HEK293 (cell line): ENCODE results near the gene CD2AP.

Experiments
- CTCF ChIA-PET: fragments of 350-600 bp; formaldehyde crosslinking; extraction: SDS; loops from one replicate; lab custom pipeline; 2021; ENCODE audit warnings: antibody characterized with exemption; lab: Yijun Ruan, JAX
- POLR2A ChIA-PET: fragments of 300-600 bp; formaldehyde crosslinking; extraction: SDS; loops from one replicate; lab custom pipeline; 2020; ENCODE audit warnings: antibody characterized with exemption, inconsistent platforms; lab: Yijun Ruan, JAX
- H3K27ac ChIP-seq: fragments of 200-500 bp; sonication (Bioruptor generic); 2 replicates; pipeline ENCODE4 v1.5.1; 2014; ENCODE audit warnings: low read depth, low read length, control low read depth, inconsistent platforms; ENCODE audit errors: extremely low read depth
- H3K36me3 ChIP-seq, 2 experiments: fragments of 200-500 bp in 1 of 2; sonication (Bioruptor generic) in 1 of 2; 1 replicate in 1 of 2; 2 replicates in 1 of 2; pipeline ENCODE4 v1.5.1; 2014 to 2017; ENCODE audit warnings: inconsistent platforms in 2 of 2, low read length in 2 of 2; ENCODE audit not compliant: control insufficient read depth in 2 of 2, insufficient read depth in 1 of 2
- H3K4me1 ChIP-seq: fragments of 200-500 bp; sonication (Bioruptor generic); 2 replicates; pipeline ENCODE4 v1.5.1; 2014; ENCODE audit warnings: mild to moderate bottlenecking, low read length, inconsistent platforms; ENCODE audit not compliant: control insufficient read depth, insufficient read depth
- H3K4me3 ChIP-seq: 2 replicates; pipeline ENCODE4 v1.5.1; 2011; ENCODE audit warnings: low read depth, mild to moderate bottlenecking, control low read depth, low read length, moderate library complexity
- H3K9me3 ChIP-seq: fragments of 200-500 bp; sonication (Bioruptor generic); 2 replicates; pipeline ENCODE4 v1.5.1; 2014; ENCODE audit warnings: low read depth, low read length, inconsistent platforms; ENCODE audit not compliant: control insufficient read depth, insufficient read depth
- HOXA7 ChIP-seq: sonication (generic); formaldehyde crosslinking; IDR thresholded peaks from 2 replicates; pipeline ENCODE4 v1.8.1; 2022; ENCODE audit warnings: missing genetic modification reagents, borderline replicate concordance
- PRDM1 ChIP-seq: fragments of 450-650 bp; formaldehyde crosslinking; IDR thresholded peaks from 2 replicates; pipeline ENCODE4; 2016; ENCODE audit warnings: missing biosample characterization, missing genetic modification characterization
- SP3 ChIP-seq: fragments of 450-650 bp; formaldehyde crosslinking; IDR thresholded peaks from 2 replicates; pipeline ENCODE4 v1.5.1; 2016; ENCODE audit warnings: missing biosample characterization, missing genetic modification characterization
- WT1 ChIP-seq: fragments of 450-650 bp; formaldehyde crosslinking; IDR thresholded peaks from 2 replicates; pipeline ENCODE4 v1.5.1; 2016; ENCODE audit warnings: missing biosample characterization, missing genetic modification characterization
- ZIC2 ChIP-seq: fragments of 450-650 bp; formaldehyde crosslinking; IDR thresholded peaks from 2 replicates; pipeline ENCODE4 v1.5.1; 2016; ENCODE audit warnings: missing biosample characterization, missing genetic modification characterization
- ZNF112 ChIP-seq: fragments of 450-650 bp; formaldehyde crosslinking; IDR thresholded peaks from 2 replicates; pipeline ENCODE4 v1.5.0; 2017; ENCODE audit warnings: missing biosample characterization, missing genetic modification characterization
- ZNF132 ChIP-seq: fragments of 450-650 bp; formaldehyde crosslinking; IDR thresholded peaks from 2 replicates; pipeline ENCODE4 v1.5.1; 2017; ENCODE audit warnings: missing biosample characterization, missing genetic modification characterization, borderline replicate concordance
- ZNF292 ChIP-seq: fragments of 450-650 bp; formaldehyde crosslinking; IDR thresholded peaks from 2 replicates; pipeline ENCODE4 v1.5.1; 2016; ENCODE audit warnings: low read depth, missing biosample characterization, missing genetic modification characterization, borderline replicate concordance
- ZNF302 ChIP-seq: fragments of 450-650 bp; formaldehyde crosslinking; IDR thresholded peaks from 2 replicates; pipeline ENCODE4 v1.5.1; 2016; ENCODE audit warnings: missing biosample characterization, missing genetic modification characterization, low read depth
- ZNF555 ChIP-seq: fragments of 450-650 bp; formaldehyde crosslinking; conservative IDR thresholded peaks from 2 replicates; pipeline ENCODE4 v1.5.1; 2017; ENCODE audit warnings: missing biosample characterization, mild to moderate bottlenecking, missing genetic modification characterization, inconsistent platforms
- ZNF701 ChIP-seq: fragments of 450-650 bp; formaldehyde crosslinking; IDR thresholded peaks from 2 replicates; pipeline ENCODE4 v1.5.1; 2016; ENCODE audit warnings: missing biosample characterization, missing genetic modification characterization
- ZNF785 ChIP-seq: fragments of 450-650 bp; formaldehyde crosslinking; IDR thresholded peaks from 2 replicates; pipeline ENCODE4 v1.5.1; 2016; ENCODE audit warnings: missing biosample characterization, missing genetic modification characterization
- TF ChIP-seq, protein P1 (sequence below): fragments of 450-650 bp; formaldehyde crosslinking; IDR thresholded peaks from 2 replicates; pipeline ENCODE4 v1.5.1; 2017; ENCODE audit warnings: missing biosample characterization, missing genetic modification characterization
- TF ChIP-seq, protein P2 (sequence below): fragments of 450-650 bp; formaldehyde crosslinking; IDR thresholded peaks from 2 replicates; pipeline ENCODE4 v1.5.1; 2016; ENCODE audit warnings: missing biosample characterization, missing genetic modification characterization
- TF ChIP-seq, protein P3 (sequence below): fragments of 450-650 bp; formaldehyde crosslinking; IDR thresholded peaks from 2 replicates; pipeline ENCODE4 v1.5.1; 2016; ENCODE audit warnings: missing biosample characterization, missing genetic modification characterization
- TF ChIP-seq, protein P4 (sequence below): fragments of 450-650 bp; formaldehyde crosslinking; IDR thresholded peaks from 2 replicates; pipeline ENCODE4 v1.5.1; 2016; ENCODE audit warnings: missing biosample characterization, missing genetic modification characterization, borderline replicate concordance
- TF ChIP-seq, protein P5 (sequence below): fragments of 450-650 bp; formaldehyde crosslinking; IDR thresholded peaks from 2 replicates; pipeline ENCODE4 v1.5.1; 2016; ENCODE audit warnings: missing biosample characterization, missing genetic modification characterization
- TF ChIP-seq, protein P6 (sequence below): fragments of 450-650 bp; formaldehyde crosslinking; IDR thresholded peaks from 2 replicates; pipeline ENCODE4 v1.5.1; 2016; ENCODE audit warnings: missing biosample characterization, missing genetic modification characterization

CD2AP gene

DNA sequence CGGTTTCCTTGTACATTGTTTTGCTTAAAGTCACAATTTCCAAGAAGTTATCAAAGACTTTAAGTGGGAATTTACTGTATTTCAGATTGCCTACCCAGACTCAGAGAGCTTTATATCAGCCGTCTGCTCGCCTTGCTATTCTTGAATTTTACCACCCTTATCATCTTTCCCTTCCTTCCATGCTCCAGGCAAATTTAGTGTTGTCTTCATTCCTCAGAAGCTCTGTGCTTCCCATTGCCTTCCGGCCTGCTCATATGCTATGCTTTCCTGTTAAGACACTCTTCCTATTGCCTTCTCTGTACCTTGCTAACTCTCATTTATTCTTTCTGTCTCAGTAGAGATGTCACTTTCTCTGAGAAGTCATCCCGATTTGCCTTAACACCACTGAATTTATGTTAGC is 52.1 kb downstream of the CD2AP start:
- Histone ChIP-seq H3K27ac (no peak overlapping the region), H3K4me3 (no peak overlapping the region), H3K36me3 (peaks cover 0 to 7% of the 10 kb centered on the region in 2 experiments; a peak in 2 of 3 replicates), H3K9me3 (no peaks in the 10 kb centered on the region), H3K4me1 (peaks cover 14% of the 10 kb centered on the region)
- ChIA-PET POLR2A (no interaction called here), CTCF (interaction anchor here (0.6 kb wide), 1 partner anchor 368 kb away, joined by 3 read pairs; no protein-coding TSS in a partner anchor)
- TF ChIP-seq, protein P1, sequence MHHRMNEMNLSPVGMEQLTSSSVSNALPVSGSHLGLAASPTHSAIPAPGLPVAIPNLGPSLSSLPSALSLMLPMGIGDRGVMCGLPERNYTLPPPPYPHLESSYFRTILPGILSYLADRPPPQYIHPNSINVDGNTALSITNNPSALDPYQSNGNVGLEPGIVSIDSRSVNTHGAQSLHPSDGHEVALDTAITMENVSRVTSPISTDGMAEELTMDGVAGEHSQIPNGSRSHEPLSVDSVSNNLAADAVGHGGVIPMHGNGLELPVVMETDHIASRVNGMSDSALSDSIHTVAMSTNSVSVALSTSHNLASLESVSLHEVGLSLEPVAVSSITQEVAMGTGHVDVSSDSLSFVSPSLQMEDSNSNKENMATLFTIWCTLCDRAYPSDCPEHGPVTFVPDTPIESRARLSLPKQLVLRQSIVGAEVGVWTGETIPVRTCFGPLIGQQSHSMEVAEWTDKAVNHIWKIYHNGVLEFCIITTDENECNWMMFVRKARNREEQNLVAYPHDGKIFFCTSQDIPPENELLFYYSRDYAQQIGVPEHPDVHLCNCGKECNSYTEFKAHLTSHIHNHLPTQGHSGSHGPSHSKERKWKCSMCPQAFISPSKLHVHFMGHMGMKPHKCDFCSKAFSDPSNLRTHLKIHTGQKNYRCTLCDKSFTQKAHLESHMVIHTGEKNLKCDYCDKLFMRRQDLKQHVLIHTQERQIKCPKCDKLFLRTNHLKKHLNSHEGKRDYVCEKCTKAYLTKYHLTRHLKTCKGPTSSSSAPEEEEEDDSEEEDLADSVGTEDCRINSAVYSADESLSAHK (tag by site-specific recombination) = no peak
- TF ChIP-seq WT1 (tag by site-specific recombination) = no peak
- TF ChIP-seq ZNF785 (tag by site-specific recombination) = no peak
- TF ChIP-seq, protein P2, sequence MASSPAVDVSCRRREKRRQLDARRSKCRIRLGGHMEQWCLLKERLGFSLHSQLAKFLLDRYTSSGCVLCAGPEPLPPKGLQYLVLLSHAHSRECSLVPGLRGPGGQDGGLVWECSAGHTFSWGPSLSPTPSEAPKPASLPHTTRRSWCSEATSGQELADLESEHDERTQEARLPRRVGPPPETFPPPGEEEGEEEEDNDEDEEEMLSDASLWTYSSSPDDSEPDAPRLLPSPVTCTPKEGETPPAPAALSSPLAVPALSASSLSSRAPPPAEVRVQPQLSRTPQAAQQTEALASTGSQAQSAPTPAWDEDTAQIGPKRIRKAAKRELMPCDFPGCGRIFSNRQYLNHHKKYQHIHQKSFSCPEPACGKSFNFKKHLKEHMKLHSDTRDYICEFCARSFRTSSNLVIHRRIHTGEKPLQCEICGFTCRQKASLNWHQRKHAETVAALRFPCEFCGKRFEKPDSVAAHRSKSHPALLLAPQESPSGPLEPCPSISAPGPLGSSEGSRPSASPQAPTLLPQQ (tag by site-specific recombination) = no peak
- TF ChIP-seq, protein P3, sequence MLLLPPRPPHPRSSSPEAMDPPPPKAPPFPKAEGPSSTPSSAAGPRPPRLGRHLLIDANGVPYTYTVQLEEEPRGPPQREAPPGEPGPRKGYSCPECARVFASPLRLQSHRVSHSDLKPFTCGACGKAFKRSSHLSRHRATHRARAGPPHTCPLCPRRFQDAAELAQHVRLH (tag by site-specific recombination) = no peak
- no peak for TF ChIP-seq SP3 (tag by site-specific recombination)
- TF ChIP-seq ZNF302 (tag by site-specific recombination) = no peak
- no peak for TF ChIP-seq ZIC2 (tag by site-specific recombination)
- TF ChIP-seq, protein P4, sequence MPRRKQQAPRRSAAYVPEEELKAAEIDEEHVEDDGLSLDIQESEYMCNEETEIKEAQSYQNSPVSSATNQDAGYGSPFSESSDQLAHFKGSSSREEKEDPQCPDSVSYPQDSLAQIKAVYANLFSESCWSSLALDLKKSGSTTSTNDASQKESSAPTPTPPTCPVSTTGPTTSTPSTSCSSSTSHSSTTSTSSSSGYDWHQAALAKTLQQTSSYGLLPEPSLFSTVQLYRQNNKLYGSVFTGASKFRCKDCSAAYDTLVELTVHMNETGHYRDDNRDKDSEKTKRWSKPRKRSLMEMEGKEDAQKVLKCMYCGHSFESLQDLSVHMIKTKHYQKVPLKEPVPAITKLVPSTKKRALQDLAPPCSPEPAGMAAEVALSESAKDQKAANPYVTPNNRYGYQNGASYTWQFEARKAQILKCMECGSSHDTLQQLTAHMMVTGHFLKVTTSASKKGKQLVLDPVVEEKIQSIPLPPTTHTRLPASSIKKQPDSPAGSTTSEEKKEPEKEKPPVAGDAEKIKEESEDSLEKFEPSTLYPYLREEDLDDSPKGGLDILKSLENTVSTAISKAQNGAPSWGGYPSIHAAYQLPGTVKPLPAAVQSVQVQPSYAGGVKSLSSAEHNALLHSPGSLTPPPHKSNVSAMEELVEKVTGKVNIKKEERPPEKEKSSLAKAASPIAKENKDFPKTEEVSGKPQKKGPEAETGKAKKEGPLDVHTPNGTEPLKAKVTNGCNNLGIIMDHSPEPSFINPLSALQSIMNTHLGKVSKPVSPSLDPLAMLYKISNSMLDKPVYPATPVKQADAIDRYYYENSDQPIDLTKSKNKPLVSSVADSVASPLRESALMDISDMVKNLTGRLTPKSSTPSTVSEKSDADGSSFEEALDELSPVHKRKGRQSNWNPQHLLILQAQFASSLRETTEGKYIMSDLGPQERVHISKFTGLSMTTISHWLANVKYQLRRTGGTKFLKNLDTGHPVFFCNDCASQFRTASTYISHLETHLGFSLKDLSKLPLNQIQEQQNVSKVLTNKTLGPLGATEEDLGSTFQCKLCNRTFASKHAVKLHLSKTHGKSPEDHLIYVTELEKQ = no peak
- TF ChIP-seq, protein P5, sequence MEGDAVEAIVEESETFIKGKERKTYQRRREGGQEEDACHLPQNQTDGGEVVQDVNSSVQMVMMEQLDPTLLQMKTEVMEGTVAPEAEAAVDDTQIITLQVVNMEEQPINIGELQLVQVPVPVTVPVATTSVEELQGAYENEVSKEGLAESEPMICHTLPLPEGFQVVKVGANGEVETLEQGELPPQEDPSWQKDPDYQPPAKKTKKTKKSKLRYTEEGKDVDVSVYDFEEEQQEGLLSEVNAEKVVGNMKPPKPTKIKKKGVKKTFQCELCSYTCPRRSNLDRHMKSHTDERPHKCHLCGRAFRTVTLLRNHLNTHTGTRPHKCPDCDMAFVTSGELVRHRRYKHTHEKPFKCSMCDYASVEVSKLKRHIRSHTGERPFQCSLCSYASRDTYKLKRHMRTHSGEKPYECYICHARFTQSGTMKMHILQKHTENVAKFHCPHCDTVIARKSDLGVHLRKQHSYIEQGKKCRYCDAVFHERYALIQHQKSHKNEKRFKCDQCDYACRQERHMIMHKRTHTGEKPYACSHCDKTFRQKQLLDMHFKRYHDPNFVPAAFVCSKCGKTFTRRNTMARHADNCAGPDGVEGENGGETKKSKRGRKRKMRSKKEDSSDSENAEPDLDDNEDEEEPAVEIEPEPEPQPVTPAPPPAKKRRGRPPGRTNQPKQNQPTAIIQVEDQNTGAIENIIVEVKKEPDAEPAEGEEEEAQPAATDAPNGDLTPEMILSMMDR = no peak

DNA sequence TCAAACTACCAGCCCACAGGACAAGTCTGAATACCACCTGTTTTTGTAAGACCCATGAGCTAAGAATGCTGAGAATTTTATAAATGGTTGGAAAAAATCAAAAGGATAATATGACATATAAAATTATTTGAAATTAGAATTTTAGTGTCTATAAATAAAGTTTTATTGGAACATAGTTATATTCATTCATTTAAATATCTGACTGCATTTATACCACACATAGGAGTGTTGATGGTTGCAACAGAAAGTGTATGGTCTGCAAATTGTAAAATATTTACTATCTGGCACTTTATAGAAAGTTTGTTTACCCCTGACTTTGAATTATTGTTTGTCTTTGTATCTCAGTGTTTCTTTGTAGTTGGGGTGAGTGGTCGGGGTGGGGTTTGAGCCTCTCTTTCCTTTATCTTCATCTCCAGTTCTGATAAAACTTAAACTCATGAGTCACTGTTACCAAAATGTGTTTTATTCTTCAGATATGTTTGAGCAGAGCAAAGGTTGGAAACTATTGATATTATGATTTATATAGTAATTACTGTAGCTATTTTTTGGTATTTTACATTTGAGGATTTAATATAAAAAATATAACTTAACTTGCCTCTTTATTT is 55.5 kb downstream of the CD2AP start:
- Histone ChIP-seq H3K27ac (no peak overlapping the region), H3K36me3 (peaks cover 0 to 4% of the 10 kb centered on the region in 2 experiments; a peak in 2 of 3 replicates), H3K9me3 (no peaks in the 10 kb centered on the region), H3K4me3 (no peak overlapping the region), H3K4me1 (peaks cover 33% of the 10 kb centered on the region)
- CTCF ChIA-PET = no interaction called here
- POLR2A ChIA-PET = no interaction called here
- TF ChIP-seq ZNF701 (tag by site-specific recombination) (no peak), ZNF292 (no peak), ZNF112 (no peak), HOXA7 (no peak), PRDM1 (tag by site-specific recombination) (no peak), ZNF132 (tag by site-specific recombination) (no peak), ZNF555 (tag by site-specific recombination) (no peak)
- TF ChIP-seq, protein P6, sequence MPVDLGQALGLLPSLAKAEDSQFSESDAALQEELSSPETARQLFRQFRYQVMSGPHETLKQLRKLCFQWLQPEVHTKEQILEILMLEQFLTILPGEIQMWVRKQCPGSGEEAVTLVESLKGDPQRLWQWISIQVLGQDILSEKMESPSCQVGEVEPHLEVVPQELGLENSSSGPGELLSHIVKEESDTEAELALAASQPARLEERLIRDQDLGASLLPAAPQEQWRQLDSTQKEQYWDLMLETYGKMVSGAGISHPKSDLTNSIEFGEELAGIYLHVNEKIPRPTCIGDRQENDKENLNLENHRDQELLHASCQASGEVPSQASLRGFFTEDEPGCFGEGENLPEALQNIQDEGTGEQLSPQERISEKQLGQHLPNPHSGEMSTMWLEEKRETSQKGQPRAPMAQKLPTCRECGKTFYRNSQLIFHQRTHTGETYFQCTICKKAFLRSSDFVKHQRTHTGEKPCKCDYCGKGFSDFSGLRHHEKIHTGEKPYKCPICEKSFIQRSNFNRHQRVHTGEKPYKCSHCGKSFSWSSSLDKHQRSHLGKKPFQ (tag by site-specific recombination) = no peak
